ENCODE data around the gene FGGY.

DNA sequence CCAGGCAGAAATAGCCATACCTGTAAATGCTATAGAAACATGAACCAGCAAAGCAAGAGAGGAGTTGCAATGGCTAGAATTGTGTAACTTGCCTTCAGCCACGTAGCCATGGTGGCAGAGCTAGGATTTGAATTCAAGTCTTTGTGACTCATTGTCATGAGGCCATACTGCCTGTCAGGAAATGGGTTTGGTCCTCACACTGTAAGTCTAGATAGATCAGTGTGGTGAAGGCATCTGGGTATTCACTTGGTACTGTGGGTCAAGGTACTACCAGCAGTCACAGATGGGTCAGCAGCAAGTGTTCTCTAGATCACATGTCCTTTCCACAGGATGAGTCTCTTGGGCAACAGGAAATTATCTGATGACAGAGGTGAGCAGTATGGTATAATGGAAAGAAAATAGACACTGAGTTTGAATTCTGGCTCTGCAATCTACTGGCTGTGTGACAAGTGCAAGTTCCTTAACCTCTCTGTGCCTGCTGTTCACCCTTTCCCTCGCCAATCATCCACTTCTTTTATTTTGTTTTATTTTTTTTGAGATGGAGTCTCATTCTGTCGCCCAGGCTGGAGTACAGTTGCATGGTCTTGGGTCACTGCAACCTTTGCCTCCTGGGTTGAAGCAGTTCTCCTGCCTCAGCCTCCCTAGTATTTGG is 36.9 kb downstream of the FGGY start:
- TF ChIP-seq POLR2A (IDR thresholded peaks at IDR 0.05; ENCODE audit: low read length) (no peak), GATA1 (IDR thresholded peaks at IDR 0.05; ENCODE audit: low read depth, low read length) (no peak)
